ENCODE results near the gene PDE6D.
"Not testable (repeated sequence)": the region's sequence is repeated elsewhere in the genome, so short reads cannot be mapped to it uniquely, and the experiment has no call there.

PDE6D gene

GRCh38 chr2:231769170-231770136, 11.6 kb downstream of the PDE6D start:
- no peak for DNase-seq (ENCODE audit: low read depth in 2 of 2)

- no peak for DNase-seq (ENCODE audit: low read depth in 2 of 2)
These were observed 15.6 kb downstream of the PDE6D start for GRCh38 chr2:231765496-231765929.

GRCh38 chr2:231764760-231765159, 16.3 kb downstream of the PDE6D start:
- DNase-seq (ENCODE audit: low read depth in 2 of 2), result no peak

DNA sequence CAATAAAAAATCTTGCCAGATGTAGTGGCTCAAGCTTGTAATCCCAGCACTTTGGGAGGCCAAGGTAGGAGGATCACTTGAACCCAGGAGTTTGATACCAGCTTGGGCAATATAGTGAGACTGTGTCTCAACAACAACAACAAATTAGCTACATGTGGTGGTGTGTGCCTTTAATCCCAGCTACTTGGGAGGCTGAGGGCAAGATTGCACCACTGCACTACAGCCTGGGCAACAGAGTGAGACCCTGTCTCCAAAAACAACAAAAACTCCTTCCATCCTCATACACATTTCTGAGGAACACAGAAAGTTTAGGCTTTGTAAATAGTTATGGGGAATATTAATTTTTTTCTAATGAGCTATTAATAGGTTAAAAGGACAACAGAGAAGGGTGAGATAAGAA, 17.0 kb downstream of the PDE6D start:
- DNase-seq (ENCODE audit: low read depth in 2 of 2), result no peak

GRCh38 chr2:231761735-231762134, 19.3 kb downstream of the PDE6D start:
- DNase-seq (ENCODE audit: low read depth in 2 of 2), result no peak

- DNase-seq (ENCODE audit: low read depth in 2 of 2), result no peak
These were observed 29.0 kb downstream of the PDE6D start for GRCh38 chr2:231752061-231752460.

- no peak for DNase-seq (ENCODE audit: low read depth in 2 of 2)
These were observed 29.9 kb downstream of the PDE6D start for GRCh38 chr2:231751042-231751815.

- not testable (repeated sequence) for DNase-seq (ENCODE audit: low read depth in 2 of 2)
These were observed 32.1 kb downstream of the PDE6D start for GRCh38 chr2:231749016-231749415.

GRCh38 chr2:231748153-231748896, 32.8 kb downstream of the PDE6D start:
- not testable (repeated sequence) for DNase-seq (ENCODE audit: low read depth in 2 of 2)

GRCh38 chr2:231745303-231746038, 35.6 kb downstream of the PDE6D start:
- no peak for DNase-seq (ENCODE audit: low read depth in 2 of 2)

DNA sequence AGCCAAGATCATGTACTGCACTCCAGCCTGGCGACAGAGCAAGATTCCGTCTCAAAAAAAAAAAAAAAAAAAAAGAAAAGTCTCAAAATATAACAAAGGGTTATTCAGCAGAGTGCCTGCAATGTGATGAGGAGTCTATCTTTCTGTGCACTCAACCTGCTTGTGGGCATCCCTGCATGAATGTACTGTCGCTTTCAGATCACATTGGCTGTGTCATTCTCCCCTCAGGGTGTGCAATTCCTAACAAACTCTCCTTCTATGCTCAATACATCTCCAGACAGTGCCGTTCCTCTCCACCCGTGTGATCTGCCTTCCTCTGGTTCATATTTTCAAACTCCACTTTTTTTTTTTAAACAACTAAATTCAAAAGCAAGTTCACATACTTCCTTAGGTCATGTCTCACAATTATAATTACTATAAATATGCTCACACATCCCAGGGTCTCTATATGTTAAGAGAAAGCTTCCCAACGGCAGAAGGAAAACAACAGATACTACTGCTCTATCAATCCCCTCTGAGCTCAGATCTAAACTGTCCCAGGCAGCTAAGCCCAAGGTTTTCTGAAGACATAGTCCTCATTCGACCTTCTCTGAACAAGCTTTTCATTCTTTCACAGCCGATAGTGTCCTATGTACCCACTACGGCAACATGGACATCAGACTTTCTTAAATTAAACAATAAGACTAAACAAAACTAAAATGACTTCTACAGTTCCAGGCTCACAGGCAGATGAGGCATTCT, 37.5 kb downstream of the PDE6D start:
- DNase-seq (ENCODE audit: low read depth in 2 of 2), result no peak

GRCh38 chr2:231737761-231738160, 43.3 kb downstream of the PDE6D start:
- no peak for DNase-seq (ENCODE audit: low read depth in 2 of 2)

- DNase-seq (ENCODE audit: low read depth in 2 of 2), result no peak
These were observed 48.5 kb downstream of the PDE6D start for GRCh38 chr2:231732604-231733003.

DNA sequence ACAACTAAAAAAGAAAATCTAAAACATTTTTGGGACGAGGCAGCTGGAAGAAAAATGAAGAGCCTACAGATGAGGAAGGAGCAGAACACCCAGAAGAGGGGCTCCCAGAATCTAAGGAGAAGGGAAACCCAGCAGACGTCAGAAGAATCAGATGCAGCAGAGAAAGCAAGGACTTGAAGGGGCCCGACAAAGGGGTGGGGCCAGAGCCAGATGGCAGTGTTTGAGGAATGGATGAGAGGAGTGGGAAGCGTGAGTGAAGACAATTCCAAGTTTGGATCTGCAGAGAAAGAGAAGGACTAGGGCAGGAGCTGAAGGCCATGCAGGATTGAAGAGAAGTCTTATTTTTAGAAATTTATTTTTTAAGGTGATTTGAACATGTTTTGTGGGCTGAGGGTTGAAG, 53.5 kb downstream of the PDE6D start:
- no peak for DNase-seq (ENCODE audit: low read depth in 2 of 2)

- no peak for DNase-seq (ENCODE audit: low read depth in 2 of 2)
These were observed 54.8 kb downstream of the PDE6D start for GRCh38 chr2:231726276-231726675.

GRCh38 chr2:231725476-231725875, 55.6 kb downstream of the PDE6D start:
- DNase-seq (ENCODE audit: low read depth in 2 of 2), result no peak

DNA sequence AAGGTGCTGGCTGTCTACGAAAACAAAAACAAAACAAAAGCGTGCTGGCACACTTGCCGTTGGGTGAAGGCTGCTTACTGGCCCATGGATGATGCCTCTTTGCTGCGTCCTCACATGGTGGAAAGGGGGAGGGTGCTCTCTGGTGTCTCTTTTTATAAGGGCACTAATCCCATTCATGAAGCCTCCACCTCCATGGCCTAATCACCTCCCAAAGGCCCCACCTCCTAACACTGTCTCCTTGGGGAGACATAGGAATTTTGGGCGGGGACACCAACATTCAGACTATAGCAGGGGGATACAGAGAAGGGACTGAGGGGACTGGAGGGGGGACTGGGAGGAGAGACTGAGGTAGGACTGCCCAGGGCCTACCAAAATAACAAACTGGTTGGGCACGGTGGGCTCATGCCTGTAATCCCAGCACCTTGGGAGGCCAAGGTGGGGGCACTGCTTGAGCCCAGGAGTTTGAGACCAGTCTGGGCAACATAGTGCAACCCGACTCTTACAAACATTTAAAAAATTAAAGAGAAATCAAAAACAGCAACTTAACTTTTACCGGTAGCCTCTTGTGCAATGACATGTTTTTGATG, 58.3 kb downstream of the PDE6D start:
- DNase-seq (ENCODE audit: low read depth in 2 of 2), result no peak

- no peak for DNase-seq (ENCODE audit: low read depth in 2 of 2)
These were observed 59.8 kb downstream of the PDE6D start for GRCh38 chr2:231720987-231721966.

All from fibroblast of skin of left biceps (primary cell).